ENCODE results near the gene CCDC102A. TPM values are rescaled to one million over a fixed set of nuclear protein-coding genes. Genes with fewer than 3 reads are reported as not detected.

The CCDC102A gene
- total and polyA plus RNA-seq, 10 of the 15 experiments (the other 5 are each of a cell fraction or from before 2014, with no cell fraction given), result 0.03 to 5.9 (median 2.4) TPM

- H3K9me3 ChIP-seq (replicated peaks; ENCODE audit: control insufficient read depth, insufficient read depth, low read length), result no peaks in the 10 kb centered on the region
- H3K36me3 ChIP-seq (ENCODE audit: control insufficient read depth in 2 of 2, insufficient read depth in 2 of 2, low read length in 1 of 2), result peaks cover 25 to 37% of the 10 kb centered on the region in 2 experiments
- BruUV-seq (replicated peaks), result no TSS peak
- H3K9ac ChIP-seq (ENCODE audit: control insufficient read depth, insufficient read depth, low read length), result no peak overlapping the region
- CTCF ChIA-PET, result no interaction called here
- no peak overlapping the region for H3K27ac ChIP-seq (ENCODE audit: control insufficient read depth, insufficient read depth)
- H3K4me3 ChIP-seq, result no peak overlapping the region
- in situ Hi-C loops (cut with MboI), result no loop called here
- H3K79me2 ChIP-seq (ENCODE audit: control insufficient read depth, insufficient read depth, low read length), result no peaks in the 10 kb centered on the region
- SMC1A ChIA-PET (ENCODE audit: uncharacterized antibody, unreplicated experiment), result interaction anchor here (0.5 kb wide), 1 partner anchor 12 kb away, joined by 4 read pairs; no protein-coding TSS in a partner anchor
- WGBS (ENCODE audit: insufficient coverage, insufficient replicate concordance, low lambda C conversion rate, missing lambda C conversion rate), result 88% methylated on average over 9 of the region's 9 CpGs
- FAIRE-seq (no peak), ATAC-seq (no peak), DNase-seq (ENCODE audit: low read depth, low spot score) (no peak)
- no peak overlapping the region for H2AFZ ChIP-seq (ENCODE audit: control insufficient read depth, low read depth, low read length)
- POLR2A ChIA-PET, result interaction anchor here (0.6 kb wide), 1 partner anchor 42 kb away, joined by 4 read pairs; no protein-coding TSS in a partner anchor
- intact Hi-C loops (cut with micrococcal nuclease; ENCODE audit: unreplicated experiment), result no loop called here
- H3K27me3 ChIP-seq (replicated peaks in 1 of 2; ENCODE audit: control insufficient read depth in 2 of 2, insufficient read depth in 2 of 2, low read length in 1 of 2), result no peaks in the 10 kb centered on the region
- RAD21 ChIA-PET (ENCODE audit: unreplicated experiment), result no interaction called here
- H3K4me2 ChIP-seq (ENCODE audit: control insufficient read depth, insufficient read depth), result no peak overlapping the region
- H4K20me1 ChIP-seq (ENCODE audit: control insufficient read depth, insufficient read depth), result no peaks in the 10 kb centered on the region
- peaks cover under 1% of the 10 kb centered on the region; the same call in 1 of the 2 replicates for H3K4me1 ChIP-seq (ENCODE audit: control insufficient read depth, insufficient read depth, low read length)
- TF ChIP-seq RCOR1 (conservative IDR thresholded peaks at IDR 0.05; ENCODE audit: low read depth, low read length) (no peak), YBX1 (IDR thresholded peaks at IDR 0.05) (no peak), MXI1 (IDR thresholded peaks at IDR 0.05; ENCODE audit: low read depth, low read length) (no peak), PAX8 (IDR thresholded peaks at IDR 0.05) (no peak), CUX1 (IDR thresholded peaks at IDR 0.05; ENCODE audit: insufficient replicate concordance, low read depth, low read length) (no peak), MTA2 (IDR thresholded peaks at IDR 0.05; ENCODE audit: low read depth) (no peak), SMAD1 (IDR thresholded peaks at IDR 0.05; ENCODE audit: low read depth, partially characterized antibody) (no peak), RUNX3 (IDR thresholded peaks at IDR 0.05; ENCODE audit: low read length) (no peak), SREBF2 (IDR thresholded peaks at IDR 0.05; ENCODE audit: low read length) (no peak), SIX5 (IDR thresholded peaks at IDR 0.05; ENCODE audit: low read depth, low read length, severe bottlenecking) (no peak), CBX5 (IDR thresholded peaks at IDR 0.05; ENCODE audit: low read depth) (no peak), IRF4 (IDR thresholded peaks at IDR 0.05; ENCODE audit: low read depth, low read length) (no peak), CHD1 (IDR thresholded peaks at IDR 0.05; ENCODE audit: low read depth, low read length) (no peak), SKIL (IDR thresholded peaks at IDR 0.05; ENCODE audit: low read depth, poor library complexity, severe bottlenecking) (no peak), FOXM1 (IDR thresholded peaks at IDR 0.05; ENCODE audit: low read depth, low read length) (no peak), GATAD2B (conservative IDR thresholded peaks at IDR 0.05; ENCODE audit: low read depth) (no peak), BHLHE40 (IDR thresholded peaks at IDR 0.05; ENCODE audit: borderline replicate concordance in 1 of 2, low read depth in 2 of 2, low read length in 1 of 2) (no peak)
Measured at GRCh38 chr16:57469917-57470470, 66.4 kb downstream of the CCDC102A start.

All from GM12878 (cell line).